ENCODE measurements around the gene FILIP1L. TPM values are rescaled to one million over a fixed set of nuclear protein-coding genes. Genes with fewer than 3 reads are reported as not detected.

The FILIP1L gene
- total and polyA plus RNA-seq, 2 experiments from 2014 or later, result 0.45 to 0.82 TPM

GRCh38 chr3:100125161-100125938, 11.0 kb upstream of the FILIP1L start:
- no peak overlapping the region for H3K4me3 ChIP-seq
- no peaks in the 10 kb centered on the region for H3K27me3 ChIP-seq
- H3K9me3 ChIP-seq (ENCODE audit: low read depth), result no peaks in the 10 kb centered on the region
- H3K27ac ChIP-seq, result no peak overlapping the region
- TF ChIP-seq CTCF (IDR thresholded peaks at IDR 0.05; ENCODE audit: low read depth, low read length), result no peak
- H3K4me1 ChIP-seq (ENCODE audit: low read depth), result peaks cover 26% of the 10 kb centered on the region
- DNase-seq (ENCODE audit: low read depth in 1 of 2, low spot score in 1 of 2), result no peak
- H3K36me3 ChIP-seq, result no peaks in the 10 kb centered on the region

- Histone ChIP-seq H3K4me3 (no peak overlapping the region), H3K27me3 (no peaks in the 10 kb centered on the region), H3K9me3 (ENCODE audit: low read depth) (no peaks in the 10 kb centered on the region), H3K4me1 (ENCODE audit: low read depth) (peaks cover 30% of the 10 kb centered on the region), H3K27ac (no peak overlapping the region), H3K36me3 (no peaks in the 10 kb centered on the region)
- no peak for TF ChIP-seq CTCF (IDR thresholded peaks at IDR 0.05; ENCODE audit: low read depth, low read length)
- DNase-seq (ENCODE audit: low read depth in 1 of 2, low spot score in 1 of 2), result no peak
These were observed 10.0 kb upstream of the FILIP1L start for GRCh38 chr3:100124201-100124761.

GRCh38 chr3:100123112-100123511, 8.8 kb upstream of the FILIP1L start:
- Histone ChIP-seq H3K27me3 (no peaks in the 10 kb centered on the region), H3K36me3 (no peaks in the 10 kb centered on the region), H3K9me3 (ENCODE audit: low read depth) (no peaks in the 10 kb centered on the region), H3K4me3 (no peak overlapping the region), H3K27ac (no peak overlapping the region), H3K4me1 (ENCODE audit: low read depth) (peaks cover 30% of the 10 kb centered on the region)
- DNase-seq (ENCODE audit: low read depth in 1 of 2, low spot score in 1 of 2), result no peak
- no peak for TF ChIP-seq CTCF (IDR thresholded peaks at IDR 0.05; ENCODE audit: low read depth, low read length)

GRCh38 chr3:100122321-100122720, 8.0 kb upstream of the FILIP1L start:
- no peak overlapping the region for H3K27ac ChIP-seq

GRCh38 chr3:100120693-100121092, 6.4 kb upstream of the FILIP1L start:
- H3K27ac ChIP-seq, result no peak overlapping the region
- no peak for TF ChIP-seq CTCF (IDR thresholded peaks at IDR 0.05; ENCODE audit: low read depth, low read length)

More at GRCh38 chr3:100122321-100122720, 8.0 kb upstream of the FILIP1L start:
- H3K4me3 ChIP-seq, result no peak overlapping the region
- peaks cover 30% of the 10 kb centered on the region for H3K4me1 ChIP-seq (ENCODE audit: low read depth)
- no peak for TF ChIP-seq CTCF (IDR thresholded peaks at IDR 0.05; ENCODE audit: low read depth, low read length)
- DNase-seq (ENCODE audit: low read depth in 1 of 2, low spot score in 1 of 2), result no peak
- H3K9me3 ChIP-seq (ENCODE audit: low read depth), result no peaks in the 10 kb centered on the region
- no peaks in the 10 kb centered on the region for H3K27me3 ChIP-seq
- H3K36me3 ChIP-seq, result no peaks in the 10 kb centered on the region

More at GRCh38 chr3:100120693-100121092, 6.4 kb upstream of the FILIP1L start:
- H3K9me3 ChIP-seq (ENCODE audit: low read depth), result no peaks in the 10 kb centered on the region
- no peak for DNase-seq (ENCODE audit: low read depth in 1 of 2, low spot score in 1 of 2)
- H3K27me3 ChIP-seq, result no peaks in the 10 kb centered on the region
- H3K36me3 ChIP-seq, result no peaks in the 10 kb centered on the region
- peaks cover 29% of the 10 kb centered on the region for H3K4me1 ChIP-seq (ENCODE audit: low read depth)
- H3K4me3 ChIP-seq, result no peak overlapping the region
